CD4-positive, alpha-beta T cell (primary cell): ENCODE results near the gene SAMD4A. TPM values are rescaled to one million over a fixed set of nuclear protein-coding genes. Genes with fewer than 3 reads are reported as not detected.

ENCODE experiments used
- ATAC-seq: fragments of 200-7000 bp; cut with Tn5 transposase; one replicate; pipeline ENCODE4 v1.10.0; 2022; ENCODE audit warnings: mild to moderate bottlenecking; ENCODE audit not compliant: poor library complexity
- CTCF ChIA-PET: fragments of 350-600 bp; sonication (Branson Sonifier 250); formaldehyde crosslinking; loops from one replicate; lab custom pipeline; 2021; ENCODE audit warnings: antibody characterized with exemption, inconsistent platforms; lab: Charles Lee
- POLR2A ChIA-PET: fragments of 350-600 bp; sonication (Branson Sonifier 250); formaldehyde crosslinking; loops from one replicate; lab custom pipeline; 2021; ENCODE audit warnings: antibody characterized with exemption, inconsistent platforms; lab: Charles Lee
- DNase-seq, 14 experiments: peaks; one replicate each; pipeline ENCODE4 v3.0.0-alpha.2; 2013 to 2020; ENCODE audit warnings: mixed read lengths in 2 of 14
- H3K27ac ChIP-seq, 2 donors: one replicate each; pipeline versions ENCODE4 v1.5.1 to v1.7.0; 2013; ENCODE audit warnings: low read length in 2 of 2, low read depth in 1 of 2, mild to moderate bottlenecking in 1 of 2
- H3K27me3 ChIP-seq, 2 experiments: 1 replicate in 1 of 2; 2 replicates in 1 of 2; pipeline versions ENCODE4 v1.6.1 to v1.7.0; 2013; ENCODE audit warnings: low read length in 2 of 2, control low read depth in 1 of 2, mild to moderate bottlenecking in 1 of 2, moderate library complexity in 1 of 2; ENCODE audit not compliant: insufficient read depth in 2 of 2, control insufficient read depth in 1 of 2
- H3K36me3 ChIP-seq: one replicate; pipeline ENCODE4 v1.6.1; 2013; ENCODE audit warnings: low read length, control low read depth; ENCODE audit not compliant: insufficient read depth
- H3K4me1 ChIP-seq: one replicate; pipeline ENCODE4 v1.6.1; 2013; ENCODE audit warnings: low read length, control low read depth; ENCODE audit not compliant: insufficient read depth
- H3K4me3 ChIP-seq: one replicate; pipeline ENCODE4 v1.5.1; 2013; ENCODE audit warnings: mild to moderate bottlenecking, low read length, moderate library complexity
- H3K9me3 ChIP-seq, 2 experiments: 1 replicate in 1 of 2; 2 replicates in 1 of 2; pipeline versions ENCODE4 v1.6.1 to v1.7.0; 2013; ENCODE audit warnings: low read length in 2 of 2, mild to moderate bottlenecking in 2 of 2, control low read depth in 1 of 2, moderate library complexity in 1 of 2; ENCODE audit not compliant: control insufficient read depth in 1 of 2, insufficient read depth in 1 of 2
- H3K27ac Mint-ChIP-seq: one replicate; pipeline ENCODE4 v1.8.0; 2020; ENCODE audit warnings: mixed read lengths
- H3K27me3 Mint-ChIP-seq: one replicate; pipeline ENCODE4 v1.8.0; 2021; ENCODE audit warnings: mixed read lengths
- H3K36me3 Mint-ChIP-seq: one replicate; pipeline ENCODE4 v1.8.0; 2021; ENCODE audit warnings: low read depth, mixed read lengths
- H3K4me1 Mint-ChIP-seq: one replicate; pipeline ENCODE4 v1.8.0; 2021; ENCODE audit warnings: low read depth, mixed read lengths
- H3K4me3 Mint-ChIP-seq: one replicate; pipeline ENCODE4 v1.8.0; 2020; ENCODE audit warnings: mild to moderate bottlenecking, mixed read lengths
- H3K9me3 Mint-ChIP-seq: one replicate; pipeline ENCODE4 v1.8.0; 2020; ENCODE audit warnings: mixed read lengths
- intact Hi-C, 2 experiments: fragments of 100-400 bp; cut with DNase I in 1 of 2; cut with micrococcal nuclease in 1 of 2; formaldehyde crosslinking; loops; one replicate each; pipeline versions ENCODE4 v1.15.1 to v1.9.0; 2023 to 2025; cut with DNase I, micrococcal nuclease
- total RNA-seq, 174 experiments: library from RNA in 2 of 174; stranded (reverse) in 2 of 174; gene quantifications; one replicate each; pipeline ENCODE4 v1.2.3 and lab custom pipeline; 2021 to 2026
- TF ChIP-seq, protein P1 (sequence below): fragments of 200-600 bp; IDR thresholded peaks from one replicate; pipeline ENCODE4 v1.8.0; 2022; ENCODE audit warnings: antibody characterized with exemption, mild to moderate bottlenecking

SAMD4A gene
- total RNA-seq, 2 experiments from 2014 or later, result 1.9 to 2.3 TPM

DNA sequence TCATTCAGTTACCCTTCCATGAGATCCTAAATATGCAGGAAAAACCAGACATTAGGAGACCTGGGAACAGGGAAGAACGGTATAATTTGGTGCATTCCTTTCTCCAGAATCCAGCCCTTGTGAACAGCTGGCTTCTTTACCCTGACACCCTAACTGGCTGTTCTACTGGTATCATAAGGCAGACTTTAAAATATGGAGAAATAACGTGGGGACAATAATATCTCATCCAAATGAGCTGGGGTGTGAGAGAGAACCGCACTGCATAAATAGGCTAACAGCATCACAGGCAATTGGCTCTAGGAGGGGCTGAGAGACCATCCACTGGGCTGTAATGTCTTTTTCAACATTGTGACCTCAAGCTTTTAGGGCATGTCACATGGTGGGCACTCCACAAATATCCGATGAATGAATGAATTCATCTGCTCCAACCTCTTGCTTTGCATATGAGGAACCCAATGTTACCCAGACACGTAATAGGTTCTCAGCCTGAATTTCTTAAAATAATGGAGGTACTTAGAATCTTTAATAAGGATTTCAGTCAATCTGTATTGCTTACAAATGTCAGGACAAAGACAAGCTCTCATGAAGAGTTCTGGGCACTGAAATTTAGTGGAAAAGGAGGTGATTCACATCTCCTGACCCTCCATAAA lies 157.9 kb downstream of the SAMD4A start:
- intact Hi-C loops, result no loop called here
- POLR2A ChIA-PET, result no interaction called here
- Histone ChIP-seq H3K36me3 (no peaks in the 10 kb centered on the region), H3K4me3 (no peak overlapping the region), H3K4me1 (no peaks in the 10 kb centered on the region), H3K27me3 (peaks cover 0 to 5% of the 10 kb centered on the region in 2 experiments), H3K27ac (no peak overlapping the region), H3K9me3 (no peaks in the 10 kb centered on the region)
- Mint-ChIP-seq H3K9me3 (no peaks in the 10 kb centered on the region), H3K36me3 (no peaks in the 10 kb centered on the region), H3K4me3 (no peak overlapping the region), H3K4me1 (peaks cover 4% of the 10 kb centered on the region), H3K27ac (no peak overlapping the region), H3K27me3 (peaks cover 38% of the 10 kb centered on the region)
- ATAC-seq, result no peak
- TF ChIP-seq, protein P1, sequence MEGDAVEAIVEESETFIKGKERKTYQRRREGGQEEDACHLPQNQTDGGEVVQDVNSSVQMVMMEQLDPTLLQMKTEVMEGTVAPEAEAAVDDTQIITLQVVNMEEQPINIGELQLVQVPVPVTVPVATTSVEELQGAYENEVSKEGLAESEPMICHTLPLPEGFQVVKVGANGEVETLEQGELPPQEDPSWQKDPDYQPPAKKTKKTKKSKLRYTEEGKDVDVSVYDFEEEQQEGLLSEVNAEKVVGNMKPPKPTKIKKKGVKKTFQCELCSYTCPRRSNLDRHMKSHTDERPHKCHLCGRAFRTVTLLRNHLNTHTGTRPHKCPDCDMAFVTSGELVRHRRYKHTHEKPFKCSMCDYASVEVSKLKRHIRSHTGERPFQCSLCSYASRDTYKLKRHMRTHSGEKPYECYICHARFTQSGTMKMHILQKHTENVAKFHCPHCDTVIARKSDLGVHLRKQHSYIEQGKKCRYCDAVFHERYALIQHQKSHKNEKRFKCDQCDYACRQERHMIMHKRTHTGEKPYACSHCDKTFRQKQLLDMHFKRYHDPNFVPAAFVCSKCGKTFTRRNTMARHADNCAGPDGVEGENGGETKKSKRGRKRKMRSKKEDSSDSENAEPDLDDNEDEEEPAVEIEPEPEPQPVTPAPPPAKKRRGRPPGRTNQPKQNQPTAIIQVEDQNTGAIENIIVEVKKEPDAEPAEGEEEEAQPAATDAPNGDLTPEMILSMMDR, result no peak
- DNase-seq, result no peak
- CTCF ChIA-PET, result interaction anchor here (1.7 kb wide), 1 partner anchor 49 kb away, joined by 4 read pairs; no protein-coding TSS in a partner anchor

DNA sequence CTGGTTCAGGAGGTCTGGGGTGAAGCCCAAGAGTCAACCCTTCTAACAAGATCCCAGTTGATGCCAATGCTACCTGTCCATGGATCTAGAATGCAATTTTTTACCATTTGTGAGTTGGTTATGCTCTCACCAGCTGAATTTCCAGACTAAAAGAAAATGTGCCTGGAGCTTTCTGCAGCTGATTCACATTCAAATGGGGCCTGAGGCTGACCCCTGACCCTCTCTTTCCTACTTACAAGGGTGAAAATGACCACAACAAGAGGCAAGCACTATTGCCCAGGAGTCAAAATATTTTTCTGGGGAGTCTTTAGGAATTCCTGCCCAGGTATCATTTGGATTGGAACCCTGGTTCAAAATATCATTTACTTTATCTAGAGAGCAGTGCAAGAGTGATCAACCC lies 159.1 kb downstream of the SAMD4A start:
- H3K27me3 Mint-ChIP-seq, result peaks cover 38% of the 10 kb centered on the region
- ChIA-PET POLR2A (no interaction called here), CTCF (interaction anchor here (1.7 kb wide), 1 partner anchor 48 kb away, joined by 4 read pairs; no protein-coding TSS in a partner anchor)
- no peak overlapping the region for H3K4me3 ChIP-seq
- no peaks in the 10 kb centered on the region for H3K9me3 Mint-ChIP-seq
- peaks cover 5% of the 10 kb centered on the region for H3K4me1 ChIP-seq
- no peak overlapping the region for H3K4me3 Mint-ChIP-seq
- intact Hi-C loops, result no loop called here
- no peaks in the 10 kb centered on the region for H3K9me3 ChIP-seq
- TF ChIP-seq, protein P1, result no peak
- H3K27ac ChIP-seq, result no peak overlapping the region
- H3K36me3 ChIP-seq, result no peaks in the 10 kb centered on the region
- no peaks in the 10 kb centered on the region for H3K36me3 Mint-ChIP-seq
- no peak overlapping the region for H3K27ac Mint-ChIP-seq
- no peak for ATAC-seq
- no peak for DNase-seq
- peaks cover 0 to 5% of the 10 kb centered on the region in 2 experiments for H3K27me3 ChIP-seq
- H3K4me1 Mint-ChIP-seq, result peaks cover 14% of the 10 kb centered on the region

DNA sequence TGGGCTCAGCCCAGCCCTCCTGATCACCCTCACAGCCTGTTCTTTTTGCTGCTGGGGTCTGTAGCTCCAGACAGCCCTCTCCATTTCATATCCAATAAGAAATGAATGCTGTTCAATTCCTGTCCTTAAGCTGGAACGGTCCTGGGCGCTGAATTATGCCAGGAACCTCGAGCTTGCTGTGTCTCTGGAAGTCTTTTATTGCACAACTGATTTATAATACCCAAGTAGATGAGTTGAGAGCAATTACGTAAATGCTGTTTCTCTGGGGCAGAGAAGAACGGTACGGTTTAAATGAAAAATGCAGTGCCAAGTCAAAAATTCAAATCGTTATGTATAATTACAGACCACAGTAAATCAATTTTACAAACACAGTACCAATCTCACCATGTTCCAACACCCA lies 161.0 kb downstream of the SAMD4A start:
- Histone ChIP-seq H3K4me1 (peaks cover 5% of the 10 kb centered on the region), H3K27ac (no peak overlapping the region), H3K27me3 (peaks cover 0 to 5% of the 10 kb centered on the region in 2 experiments), H3K36me3 (no peaks in the 10 kb centered on the region), H3K9me3 (no peaks in the 10 kb centered on the region), H3K4me3 (no peak overlapping the region)
- no peak overlapping the region for H3K4me3 Mint-ChIP-seq
- no peak for DNase-seq
- CTCF ChIA-PET, result no interaction called here
- ATAC-seq, result no peak
- no peaks in the 10 kb centered on the region for H3K36me3 Mint-ChIP-seq
- POLR2A ChIA-PET, result no interaction called here
- peaks cover 14% of the 10 kb centered on the region for H3K4me1 Mint-ChIP-seq
- no peak overlapping the region for H3K27ac Mint-ChIP-seq
- H3K9me3 Mint-ChIP-seq, result no peaks in the 10 kb centered on the region
- H3K27me3 Mint-ChIP-seq, result peaks cover 38% of the 10 kb centered on the region
- TF ChIP-seq, protein P1, result no peak
- intact Hi-C loops, result no loop called here
